PC-9 (cell line): ENCODE data around the gene HTRA3.
A peak's percentile ranks its signal among the peaks of the same experiment; 100 is the strongest.

Experiments used
- CTCF ChIP-seq: fragments of 200-600 bp; sonication (generic); conservative IDR thresholded peaks from 2 replicates; pipeline ENCODE4 v1.6.1; 2017; ENCODE audit warnings: mixed run types, antibody characterized with exemption, mild to moderate bottlenecking, moderate library complexity
- EZH2 ChIP-seq: fragments of 200-600 bp; sonication (generic); IDR thresholded peaks from 2 replicates; pipeline ENCODE4 v1.8.0; 2017; ENCODE audit warnings: antibody characterized with exemption, low read depth

DNA sequence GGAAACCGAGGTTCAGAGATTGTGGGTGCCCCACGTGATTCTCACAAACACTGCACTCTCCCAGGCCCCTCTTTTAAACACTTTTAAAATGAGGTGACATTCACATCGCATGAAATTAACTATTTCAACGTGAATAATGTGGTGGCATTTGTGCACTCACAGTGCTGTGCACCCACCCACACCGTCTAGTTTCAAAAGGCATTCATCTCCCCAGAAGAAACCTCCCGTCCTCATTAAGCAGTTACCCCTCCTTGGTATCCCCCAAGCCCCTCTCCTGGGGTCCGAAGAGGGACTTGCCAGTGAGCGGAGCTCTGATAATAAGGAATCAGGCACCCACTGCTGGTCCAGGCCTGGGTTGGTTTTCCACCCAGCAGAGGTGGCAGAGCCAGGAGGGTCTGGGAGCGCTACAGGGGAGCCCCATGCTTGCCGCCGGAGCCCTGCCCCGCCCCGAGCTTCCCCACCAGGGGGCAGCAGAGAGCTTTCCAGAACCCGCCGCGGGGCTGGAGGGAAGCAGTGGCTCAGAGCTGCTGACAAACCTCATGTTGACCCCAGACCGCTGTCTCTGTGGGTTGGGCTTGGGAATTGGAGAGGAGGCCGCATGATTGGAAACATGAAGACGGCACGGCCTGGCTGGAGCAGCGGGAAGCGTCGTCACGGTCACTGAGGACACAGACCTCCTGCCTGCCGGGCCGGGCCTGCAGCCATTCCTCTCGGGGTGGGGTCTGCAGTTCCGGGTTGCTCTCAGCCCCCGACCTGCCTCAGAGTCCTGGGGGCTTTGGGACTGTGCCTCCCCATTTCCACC lies 27.5 kb upstream of the HTRA3 start:
- no peak for TF ChIP-seq EZH2
- TF ChIP-seq CTCF = peak; percentile 84
